GM12878 (cell line): ENCODE measurements around the gene CDC42BPB. TPM values are rescaled to one million over a fixed set of nuclear protein-coding genes. Genes with fewer than 3 reads are reported as not detected.

Experiments
- ATAC-seq: fragments of 200-7000 bp; cut with Tn5 transposase; 3 replicates; pipeline ENCODE4 v1.9.1; 2020; ENCODE audit warnings: mild to moderate bottlenecking, moderate library complexity
- BruUV-seq: library from RNA; stranded (reverse); fragments of 400-500 nt; replicated peaks from 2 replicates; lab custom pipeline; 2021; lab: Mats Ljungman, UMichigan
- CTCF ChIA-PET: fragments of 300-600 bp; sonication (Branson Sonifier 250); formaldehyde crosslinking; extraction: SDS; loops from one replicate; lab custom pipeline; 2021; ENCODE audit warnings: inconsistent platforms; lab: Yijun Ruan, JAX
- POLR2A ChIA-PET: fragments of 350-600 bp; formaldehyde crosslinking; extraction: SDS; loops from one replicate; lab custom pipeline; 2021; ENCODE audit warnings: inconsistent platforms; lab: Charles Lee
- RAD21 ChIA-PET: fragments of 300-600 bp; sonication (Branson Sonifier 250); formaldehyde crosslinking; loops from one replicate; lab custom pipeline; 2023; ENCODE audit warnings: antibody characterized with exemption; ENCODE audit not compliant: unreplicated experiment; lab: Charles Lee
- SMC1A ChIA-PET: fragments of 300-600 bp; sonication (Branson Sonifier 250); formaldehyde crosslinking; loops from one replicate; lab custom pipeline; 2023; ENCODE audit not compliant: unreplicated experiment, uncharacterized antibody; lab: Charles Lee
- DNase-seq: peaks from one replicate; pipeline ENCODE4 v3.0.0-alpha.2; 2011; ENCODE audit warnings: low read depth, low spot score
- FAIRE-seq: peaks from 3 replicates; lab custom pipeline; 2011; peaks lifted over from hg19 to GRCh38; lab: Jason Lieb, UNC
- H2AFZ ChIP-seq: 2 replicates; pipeline ENCODE4 v1.6.0; 2011; ENCODE audit warnings: low read depth, low read length, control low read depth; ENCODE audit not compliant: control insufficient read depth
- H3K27ac ChIP-seq: 2 replicates; pipeline ENCODE4 v1.5.1; 2011; ENCODE audit warnings: control low read depth; ENCODE audit not compliant: control insufficient read depth, insufficient read depth
- H3K27me3 ChIP-seq, 2 experiments: replicated peaks in 1 of 2; 2 replicates each; pipeline versions ENCODE4 v1.6.0 to v1.6.1; 2011; ENCODE audit warnings: low read length in 1 of 2; ENCODE audit not compliant: control insufficient read depth in 2 of 2, insufficient read depth in 2 of 2
- H3K36me3 ChIP-seq, 2 experiments: 2 replicates each; pipeline ENCODE4 v1.5.1; 2011; ENCODE audit warnings: low read length in 1 of 2; ENCODE audit not compliant: control insufficient read depth in 2 of 2, insufficient read depth in 2 of 2
- H3K4me1 ChIP-seq: 2 replicates; pipeline ENCODE4 v1.6.1; 2011; ENCODE audit warnings: mild to moderate bottlenecking, low read length, moderate library complexity, mixed read lengths; ENCODE audit not compliant: control insufficient read depth, insufficient read depth
- H3K4me2 ChIP-seq: 2 replicates; pipeline ENCODE4 v1.6.0; 2011; ENCODE audit warnings: control low read depth; ENCODE audit not compliant: control insufficient read depth, insufficient read depth
- H3K4me3 ChIP-seq: fragments of 200-600 bp; sonication (generic); 2 replicates; pipeline ENCODE4 v1.5.1; 2016
- H3K79me2 ChIP-seq: 2 replicates; pipeline ENCODE4 v1.6.0; 2011; ENCODE audit warnings: low read length; ENCODE audit not compliant: control insufficient read depth, insufficient read depth
- H3K9ac ChIP-seq: 2 replicates; pipeline ENCODE4 v1.8.0; 2011; ENCODE audit warnings: low read length, control low read depth, mixed read lengths; ENCODE audit not compliant: control insufficient read depth, insufficient read depth
- H3K9me3 ChIP-seq: replicated peaks from 3 replicates; pipeline ENCODE4 v1.5.1; 2011; ENCODE audit warnings: mild to moderate bottlenecking, low read length; ENCODE audit not compliant: control insufficient read depth, insufficient read depth
- H4K20me1 ChIP-seq: 2 replicates; pipeline ENCODE4 v1.6.0; 2011; ENCODE audit not compliant: control insufficient read depth, insufficient read depth
- EED ChIP-seq: sonication (generic); IDR thresholded peaks from 2 replicates; pipeline ENCODE4 v1.6.1; 2016; ENCODE audit warnings: antibody characterized with exemption, low read depth
- POLR2A ChIP-seq: IDR thresholded peaks from 2 replicates; pipeline ENCODE4 v1.6.1; 2011; ENCODE audit warnings: low read depth, mild to moderate bottlenecking, low read length
- ZBTB40 ChIP-seq: fragments of 450-650 bp; IDR thresholded peaks from 2 replicates; pipeline ENCODE4 v1.6.1; 2016; ENCODE audit warnings: mild to moderate bottlenecking, moderate library complexity, borderline replicate concordance
- WGBS: methylation state at CpG from one replicate; pipeline ENCODE4 v1.1.6; 2016; ENCODE audit warnings: low lambda C conversion rate; ENCODE audit not compliant: insufficient replicate concordance, insufficient coverage; ENCODE audit errors: missing lambda C conversion rate; 5-methylcytosine and 5-hydroxymethylcytosine counted together
- in situ Hi-C: fragments of 300-500 bp; cut with MboI; formaldehyde crosslinking; loops from 9 replicates; pipeline ENCODE4 v1.14.3; 2018; ENCODE audit warnings: mixed read lengths
- intact Hi-C: fragments of 100-400 bp; cut with micrococcal nuclease; formaldehyde crosslinking; loops from one replicate; pipeline ENCODE4 v1.14.2; 2022; ENCODE audit not compliant: unreplicated experiment
- polyA plus RNA-seq, 11 experiments: library from polyadenylated mRNA; depleted of rRNA in 4 of 11; unstranded in 6 of 11; stranded (reverse) in 5 of 11; fragments of >200 nt; fragmentation: Nextera tagmentation in 4 of 11; fragmentation: Illumina TruSeq in 1 of 11; extraction: Ambion mirVana in 4 of 11; extraction: Trizol in 1 of 11; gene quantifications; 1 replicate in 1 of 11; 2 replicates in 10 of 11; pipeline versions ENCODE4 v1.2.1 to v1.2.3, GENCODE V29; 2011 to 2016; ENCODE audit warnings: inconsistent platforms in 2 of 11, missing spikeins in 2 of 11, low read depth in 1 of 11
- total RNA-seq, 4 experiments: library from RNA; depleted of rRNA in 3 of 4; stranded (reverse); fragments of >200 nt in 3 of 4; fragmentation: Illumina TruSeq in 1 of 4; extraction: Trizol in 1 of 4; gene quantifications; 2 replicates each; pipeline versions ENCODE4 v1.2.1 to v1.2.3, GENCODE V29; 2013 to 2021

The CDC42BPB gene
- total and polyA plus RNA-seq, 10 of the 15 experiments (the other 5 are each of a cell fraction or from before 2014, with no cell fraction given) = 0.42 to 22.1 (median 13.3) TPM

DNA sequence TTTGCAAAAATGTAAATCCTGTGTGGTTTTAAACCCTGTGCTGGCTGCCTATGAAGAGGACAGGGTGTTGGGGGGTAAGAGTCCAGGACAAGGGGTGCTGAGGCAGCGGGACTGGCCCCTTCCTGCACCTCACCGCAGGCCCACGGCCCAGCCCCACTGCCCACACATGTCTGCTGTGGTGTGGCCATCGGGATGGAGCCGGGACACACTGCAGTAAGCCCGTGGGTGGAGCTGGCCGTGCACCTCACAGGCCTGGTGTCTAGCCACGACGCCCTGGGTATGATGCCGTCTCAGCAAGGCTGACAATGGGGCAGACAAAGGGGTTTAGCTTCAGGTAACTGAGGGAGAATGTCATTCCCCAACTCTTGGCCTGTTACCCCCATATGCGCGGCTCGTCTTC is 115.3 kb downstream of the CDC42BPB start:
- no peak overlapping the region for H3K27ac ChIP-seq
- RAD21 ChIA-PET = no interaction called here
- intact Hi-C loops (no loop called here), in situ Hi-C loops (no loop called here)
- H3K4me2 ChIP-seq = no peak overlapping the region
- peaks cover 4 to 12% of the 10 kb centered on the region in 2 experiments; a peak in 3 of 4 replicates for H3K36me3 ChIP-seq
- BruUV-seq = TSS peak; percentile 36
- no peaks in the 10 kb centered on the region for H3K27me3 ChIP-seq
- SMC1A ChIA-PET = no interaction called here
- H3K4me1 ChIP-seq = peaks cover 9% of the 10 kb centered on the region
- no peaks in the 10 kb centered on the region for H3K9me3 ChIP-seq
- TF ChIP-seq ZBTB40 (no peak), EED (no peak), POLR2A (peak; percentile 27; the same call in 1 of the 2 replicates)
- no peak overlapping the region for H3K4me3 ChIP-seq
- no peak overlapping the region for H2AFZ ChIP-seq
- FAIRE-seq (no peak), DNase-seq (no peak), ATAC-seq (no peak)
- no peaks in the 10 kb centered on the region for H3K79me2 ChIP-seq
- WGBS = 68% methylated on average over 13 of the region's 13 CpGs
- POLR2A ChIA-PET = no interaction called here
- CTCF ChIA-PET = no interaction called here
- no peak overlapping the region for H3K9ac ChIP-seq
- H4K20me1 ChIP-seq = no peaks in the 10 kb centered on the region
